Nucleus accumbens (tissue), 56 donors: Measurements from ENCODE around the gene ENO4.

Experiments used
- DNase-seq, 56 donors: peaks; one replicate each; lab custom pipeline; 2025; lab: John Stamatoyannopoulos, UW

The ENO4 gene

DNA sequence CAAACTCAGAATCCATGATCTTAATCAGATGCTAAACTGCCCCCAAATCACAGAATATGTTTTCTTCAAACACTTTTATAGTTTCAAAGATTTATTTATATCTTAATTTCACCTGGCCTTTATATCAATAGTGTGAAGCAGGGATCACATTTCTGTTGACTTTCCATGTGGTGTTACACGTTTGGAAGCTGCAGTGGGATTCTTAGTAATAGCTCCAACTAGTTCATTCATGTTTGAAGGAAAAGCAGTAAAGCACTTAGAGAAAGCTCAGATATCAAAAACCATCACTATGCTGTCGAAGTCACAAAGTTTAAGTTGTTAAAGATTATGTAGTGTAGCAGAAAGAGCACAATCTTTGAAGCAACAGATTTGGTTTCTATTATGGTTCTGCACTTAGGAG, 16.8 kb downstream of the ENO4 start:
- no peak for DNase-seq

DNA sequence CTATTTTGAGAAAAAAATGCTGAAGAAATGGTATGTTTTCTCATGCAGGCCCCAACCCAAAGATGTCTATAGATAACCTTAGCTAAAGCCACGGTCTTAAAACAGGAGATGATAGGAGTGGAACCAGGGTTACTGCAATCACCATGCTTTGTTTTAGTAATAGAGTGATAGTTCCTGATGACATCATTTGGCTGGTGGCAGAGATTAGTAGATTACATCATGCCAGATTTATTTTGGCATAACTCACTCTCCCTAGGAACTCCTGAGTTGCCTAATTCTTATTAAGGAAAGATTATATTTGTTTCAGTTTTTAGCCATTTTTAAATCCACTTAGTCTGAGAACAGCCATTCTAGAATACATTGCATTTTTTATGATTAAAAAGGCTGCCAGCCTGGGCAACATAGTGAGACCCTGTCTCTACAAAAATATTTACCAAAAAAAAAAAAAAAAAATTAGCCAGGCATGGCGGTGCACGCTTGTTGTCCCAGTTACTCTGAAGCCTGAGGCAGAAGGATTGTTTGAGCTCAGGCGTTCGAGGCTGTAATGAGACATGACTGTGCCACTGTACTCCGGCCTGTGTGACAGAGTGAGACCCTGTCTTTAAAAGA, 17.8 kb downstream of the ENO4 start:
- DNase-seq, result no peak

DNA sequence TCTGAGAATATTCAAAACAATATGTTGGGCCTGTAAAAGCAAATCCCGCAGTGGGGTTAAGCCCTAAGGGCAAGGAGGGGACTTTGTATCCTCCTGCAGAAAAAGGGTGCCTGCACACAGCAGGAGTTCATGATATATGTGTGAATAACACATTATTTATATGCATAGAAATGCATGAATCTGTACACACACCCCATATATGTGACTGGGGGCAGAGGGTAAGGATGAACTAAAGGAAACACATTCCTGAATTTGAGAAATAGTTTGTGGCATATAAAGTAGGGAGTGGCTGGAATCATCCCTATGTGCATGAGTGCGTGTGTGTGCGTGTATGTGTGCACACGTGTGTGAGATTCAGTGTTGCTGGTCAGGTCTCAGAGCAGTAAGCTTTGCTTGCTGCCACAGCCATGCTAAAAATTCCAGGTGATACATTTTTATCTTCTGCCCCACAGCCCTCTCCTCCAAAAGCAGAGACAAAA, 18.9 kb downstream of the ENO4 start:
- no peak for DNase-seq

DNA sequence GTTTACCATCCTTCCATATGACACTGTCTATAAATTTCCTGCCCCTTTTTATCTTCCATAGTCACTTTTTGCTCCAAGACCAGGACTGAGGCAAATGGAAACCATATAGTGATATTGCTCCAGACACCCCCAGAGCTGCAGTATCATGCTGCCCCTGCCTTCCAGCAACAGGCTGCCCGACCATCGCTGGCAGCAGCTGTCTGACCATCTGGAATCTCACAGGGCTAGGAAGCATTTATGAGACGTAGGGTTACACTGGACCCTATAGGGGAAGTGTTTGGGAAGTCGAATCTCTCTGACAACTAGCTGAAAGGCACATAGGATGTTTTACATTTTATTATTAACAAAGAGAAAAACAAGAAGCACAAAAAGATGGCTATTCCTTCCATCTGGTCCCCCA, 19.4 kb downstream of the ENO4 start:
- no peak for DNase-seq

DNA sequence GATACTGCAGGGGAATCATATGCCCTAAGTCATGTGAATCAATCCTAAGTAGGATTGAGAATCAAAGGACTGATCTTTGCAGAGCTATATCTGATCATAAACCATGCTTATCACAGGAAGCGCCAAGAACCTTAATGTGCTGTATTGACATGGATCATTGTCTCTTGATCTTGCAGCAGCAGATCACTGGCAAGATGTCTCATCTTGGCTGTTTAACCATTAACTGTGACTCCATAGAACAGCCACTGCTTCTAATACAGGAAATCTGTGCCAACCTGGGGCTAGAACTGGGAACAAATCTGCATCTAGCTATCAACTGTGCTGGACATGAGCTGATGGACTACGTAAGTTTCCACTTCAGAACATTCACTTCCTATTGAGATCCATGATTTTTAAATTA, 21.6 kb downstream of the ENO4 start:
- no peak for DNase-seq

DNA sequence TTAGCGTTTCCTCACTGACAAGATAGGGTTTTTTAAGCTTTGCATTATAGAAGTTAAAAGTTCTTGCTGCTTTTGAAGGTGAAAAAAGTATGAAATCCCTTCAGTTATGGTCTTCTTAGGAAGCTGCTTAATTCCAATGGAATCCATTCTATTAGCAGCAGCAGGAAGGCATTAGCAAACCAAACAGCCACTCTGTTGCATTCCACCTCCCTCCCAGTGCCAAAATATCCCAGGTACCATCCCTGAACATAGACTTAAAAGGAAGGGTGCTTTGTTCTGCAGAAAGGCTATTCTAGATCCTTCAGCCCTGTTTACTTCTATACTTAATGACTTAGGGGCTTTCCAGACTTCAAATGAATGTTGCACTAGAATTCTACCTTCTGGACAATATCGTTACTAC, 23.8 kb downstream of the ENO4 start:
- no peak for DNase-seq

DNA sequence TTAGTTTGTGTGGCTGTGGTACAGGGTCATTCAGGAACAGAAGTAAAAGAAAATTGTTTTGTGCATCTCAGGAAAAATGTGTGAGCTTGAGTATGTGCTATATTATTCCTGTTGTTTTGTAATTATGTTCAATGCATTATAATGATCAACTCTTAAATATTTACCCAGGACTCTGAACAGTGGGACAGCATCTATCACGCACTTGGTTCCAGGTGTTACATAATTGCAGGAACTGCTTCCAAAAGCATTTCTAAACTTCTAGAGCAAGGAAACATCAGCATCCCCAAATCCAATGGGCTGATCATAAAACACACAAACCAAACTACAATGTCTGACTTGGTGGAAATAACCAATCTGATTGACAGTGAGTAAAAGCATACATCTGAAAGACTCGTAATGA, 26.6 kb downstream of the ENO4 start:
- no peak for DNase-seq

DNA sequence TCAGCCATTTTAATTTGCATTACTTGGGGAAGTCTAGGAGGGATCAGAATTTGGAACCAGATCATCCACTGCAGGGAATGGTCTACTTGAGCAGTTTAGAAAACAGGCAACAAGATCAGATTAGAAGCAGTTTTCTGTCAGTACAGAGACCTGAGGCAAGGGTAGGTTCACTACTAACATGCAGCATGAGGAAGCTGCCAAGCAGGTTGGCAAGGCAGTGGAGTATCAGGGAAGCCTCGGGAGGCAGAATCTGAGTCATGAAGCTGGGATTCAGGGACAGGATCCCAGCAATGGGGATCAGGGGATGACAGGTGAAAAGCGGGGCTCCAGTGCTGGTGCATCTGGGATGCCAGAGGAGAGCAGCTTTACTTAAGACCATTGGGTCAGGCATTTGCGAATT, 28.1 kb downstream of the ENO4 start:
- no peak for DNase-seq

DNA sequence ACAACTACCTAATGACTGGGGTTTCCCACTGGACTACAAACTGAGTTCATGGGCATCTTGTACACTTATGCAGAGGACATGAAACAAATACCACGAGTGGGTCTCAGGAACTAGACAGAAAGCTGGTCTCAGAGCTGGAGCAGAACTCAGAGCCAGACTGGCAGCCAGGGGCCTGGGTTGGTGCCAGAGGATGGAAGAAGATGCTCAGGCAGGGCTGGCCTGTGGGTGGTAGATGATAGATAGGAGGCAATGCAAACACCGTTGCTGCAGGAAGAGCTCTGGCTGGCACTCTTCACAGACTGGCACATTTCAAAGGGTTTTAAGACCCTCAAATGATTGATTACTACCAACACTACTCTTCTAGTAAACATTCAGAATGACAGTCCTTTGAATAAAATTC, 28.8 kb downstream of the ENO4 start:
- peak in 2 of 56 donors; percentile 9 to 17 for DNase-seq

DNA sequence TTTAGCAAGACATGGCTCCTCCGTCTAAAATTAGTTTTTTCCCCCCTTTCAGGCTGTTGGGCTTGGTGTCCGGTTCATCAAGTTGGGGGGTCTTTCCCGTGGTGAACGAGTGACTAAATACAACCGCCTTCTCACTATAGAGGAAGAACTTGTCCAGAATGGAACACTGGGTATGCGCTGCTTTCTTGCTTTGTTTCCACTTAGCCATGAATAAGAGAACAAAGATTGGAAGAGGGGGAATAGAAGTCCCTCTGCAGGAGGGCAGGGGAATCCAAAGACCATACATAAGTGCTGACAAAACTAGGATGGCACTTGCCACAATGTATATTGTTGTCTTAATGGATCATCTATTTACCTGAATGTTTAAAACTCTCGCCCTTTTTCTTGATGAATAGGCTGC, 30.5 kb downstream of the ENO4 start:
- no peak for DNase-seq

DNA sequence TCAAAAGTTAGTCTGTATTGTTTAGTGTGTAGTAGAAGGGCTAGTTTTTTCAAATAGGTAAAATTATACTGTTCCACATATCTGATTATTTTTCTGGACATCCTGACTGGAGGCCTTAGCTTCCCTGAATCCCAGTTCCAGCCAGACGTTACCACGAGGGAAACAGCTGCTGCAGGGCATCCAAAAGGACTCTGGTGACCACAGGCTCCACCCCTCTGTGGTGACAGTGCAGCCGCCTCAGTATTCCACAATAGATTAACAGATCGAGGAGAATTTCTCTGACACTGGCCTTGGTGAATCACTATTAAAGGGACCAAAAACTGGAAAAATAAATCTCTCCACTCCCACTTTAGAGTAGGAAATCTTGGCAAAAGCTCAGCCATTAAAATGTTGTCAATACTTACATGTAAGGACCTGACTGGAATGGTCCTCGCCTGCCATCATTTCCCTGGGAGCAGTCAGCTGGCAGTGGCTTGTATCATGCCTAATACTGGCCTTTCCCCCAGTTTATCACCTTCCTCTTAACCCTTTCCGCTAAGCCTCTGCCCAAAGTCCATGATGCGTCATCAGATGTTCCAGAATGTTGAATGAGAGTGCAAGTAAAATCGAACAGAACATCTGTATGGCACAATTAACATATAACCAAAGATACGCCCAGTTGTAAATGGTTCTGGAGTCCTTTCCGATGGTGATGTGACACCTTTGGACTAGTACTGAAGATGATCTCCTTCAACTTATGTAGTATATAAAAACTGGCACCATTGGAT, 31.6 kb downstream of the ENO4 start:
- DNase-seq, result peak in 13 of 56 donors; percentile 9 to 46 (median 14)

DNA sequence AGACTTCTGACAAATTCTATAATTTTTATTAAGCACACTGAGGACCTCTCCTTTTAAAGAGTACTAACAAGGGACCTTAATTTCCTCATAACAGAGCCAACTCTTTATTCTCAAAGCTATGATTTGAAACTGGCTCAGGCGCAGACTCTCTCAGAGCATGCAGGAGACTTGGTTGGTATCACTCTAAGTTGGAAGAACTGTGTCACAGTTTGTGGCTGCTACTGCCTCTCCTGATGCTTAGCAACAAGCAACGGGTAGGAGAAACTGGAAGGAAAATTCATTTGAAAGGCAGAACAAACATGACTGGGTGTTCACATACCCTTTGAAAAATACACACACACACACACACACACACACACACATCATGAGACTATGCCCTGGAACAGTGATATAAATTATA, 33.3 kb downstream of the ENO4 start:
- peak in 5 of 56 donors; percentile 5 to 37 (median 20) for DNase-seq

DNA sequence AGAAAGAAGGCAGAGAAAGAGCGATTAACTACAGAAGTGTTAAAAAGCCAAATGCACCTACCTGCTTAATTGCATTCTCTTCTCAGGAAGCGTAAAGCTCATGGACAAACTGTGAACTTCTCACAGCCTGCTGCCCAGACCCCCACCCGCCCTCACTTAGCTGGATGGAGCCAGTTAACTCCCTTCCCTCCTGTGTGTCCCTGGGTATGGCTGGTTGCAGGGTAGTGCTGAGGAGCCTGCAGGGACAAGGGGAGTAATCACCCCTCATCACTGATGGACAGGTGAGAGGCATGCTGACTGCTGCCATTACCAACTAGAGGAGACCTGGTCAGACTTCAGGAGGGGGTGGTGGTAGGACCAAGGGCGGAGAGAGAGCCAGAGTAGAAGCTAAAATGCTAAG, 37.5 kb downstream of the ENO4 start:
- DNase-seq, result no peak

DNA sequence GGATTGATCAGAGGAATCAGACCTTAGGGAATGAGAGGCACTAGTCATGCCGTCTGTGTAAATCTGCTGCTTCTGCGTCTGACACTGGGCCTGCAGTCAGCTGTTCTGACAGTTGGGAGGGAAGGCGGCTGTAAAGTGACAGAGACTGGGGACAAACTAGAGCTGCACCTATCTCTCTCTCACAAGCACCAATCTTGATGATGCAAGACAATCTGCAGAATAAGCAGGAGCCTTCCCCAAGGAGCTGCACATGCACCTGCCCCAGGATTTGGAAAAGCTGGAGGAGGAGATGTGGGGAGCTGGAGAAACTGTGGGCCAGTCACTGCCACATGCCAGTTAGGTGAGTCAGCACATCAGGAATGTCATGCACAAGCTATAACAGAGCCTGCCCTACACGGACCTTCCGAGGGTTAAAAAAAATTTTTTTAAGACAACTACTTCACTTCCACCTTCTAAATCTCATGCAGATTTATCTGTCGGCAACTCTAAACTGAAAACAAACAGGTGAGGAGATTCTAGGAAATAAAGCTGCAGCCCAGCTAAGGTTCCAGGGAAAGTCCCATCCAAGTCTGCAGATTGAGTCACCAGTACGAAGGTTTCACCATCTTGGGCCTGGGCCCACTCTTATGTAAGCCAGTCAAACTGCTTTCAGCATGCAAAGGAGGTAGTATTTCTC, 39.2 kb downstream of the ENO4 start:
- peak in 17 of 56 donors; percentile 10 to 56 (median 36) for DNase-seq

DNA sequence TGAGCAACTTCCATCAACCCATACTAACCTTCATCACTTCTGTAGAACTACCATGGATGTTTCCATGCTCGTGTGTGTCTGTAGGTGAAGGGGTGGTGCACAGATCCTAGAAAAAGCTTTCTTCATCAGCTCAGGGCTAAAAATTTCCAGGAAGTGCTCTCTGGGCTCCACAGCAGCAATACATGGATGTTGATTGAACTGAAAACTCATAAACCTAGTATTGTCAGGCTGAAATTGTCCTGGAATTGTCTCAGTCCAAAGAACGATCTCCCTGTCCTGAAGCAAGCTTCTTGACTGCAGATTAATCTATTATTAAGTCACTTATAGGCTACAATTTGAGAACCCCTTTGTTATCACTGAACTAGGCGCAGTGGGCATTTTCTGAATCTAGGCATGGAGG, 39.8 kb downstream of the ENO4 start:
- no peak for DNase-seq

DNA sequence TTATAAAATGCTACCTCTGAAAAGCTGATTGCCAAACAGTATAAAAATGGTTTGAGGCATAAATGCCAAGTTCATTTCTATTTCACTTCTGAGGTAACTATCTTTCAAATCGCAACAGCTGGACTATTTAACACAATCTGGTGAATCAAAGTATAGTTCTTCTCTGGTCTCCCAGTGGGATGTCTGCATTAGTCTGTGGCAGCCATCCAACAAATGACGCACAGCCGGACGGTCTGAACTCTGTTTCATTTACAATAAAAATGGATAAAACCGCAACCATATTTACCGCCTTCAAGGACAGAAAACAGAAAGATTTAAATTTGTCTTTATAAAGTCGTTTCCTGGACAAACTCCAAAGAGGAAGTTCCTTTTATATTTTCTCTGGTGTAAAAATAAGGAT, 41.9 kb downstream of the ENO4 start:
- peak in 10 of 56 donors; percentile 6 to 61 (median 24) for DNase-seq

DNA sequence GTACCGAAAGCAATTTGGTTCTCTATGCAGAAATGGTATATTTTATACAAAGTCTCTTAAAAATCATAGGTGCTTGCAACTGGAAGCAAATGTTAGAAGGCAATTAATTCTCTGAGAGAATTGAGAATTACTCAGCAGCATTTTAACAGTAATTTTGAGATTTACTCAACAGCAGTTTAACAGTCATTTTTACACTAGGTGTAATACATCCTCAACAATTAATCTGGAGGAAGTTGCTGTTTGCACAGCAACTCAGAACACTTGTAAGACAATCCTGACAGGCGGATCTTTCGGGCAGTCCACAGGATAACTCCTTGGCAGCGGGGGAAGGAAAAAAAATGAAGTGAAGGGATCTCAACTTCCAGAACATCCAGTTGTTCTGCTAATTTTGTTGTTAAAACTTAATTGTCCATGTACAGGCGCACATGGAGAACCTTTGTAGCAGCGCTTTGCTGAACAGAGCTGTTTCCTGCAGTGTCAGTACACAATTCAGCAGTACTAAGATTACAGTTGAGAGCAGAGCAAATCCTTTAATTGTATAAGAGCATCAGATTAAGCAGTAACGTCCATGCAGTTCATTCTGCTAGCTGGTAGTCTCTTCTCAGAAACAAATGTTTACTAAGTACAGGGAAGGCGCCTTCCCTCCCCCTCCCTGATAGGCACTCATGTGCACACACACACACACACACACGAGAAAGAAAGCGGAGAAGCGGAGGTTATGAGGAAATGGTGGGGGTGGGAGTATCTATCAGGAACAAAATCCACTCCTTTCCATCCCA, 43.8 kb downstream of the ENO4 start:
- DNase-seq, result no peak

DNA sequence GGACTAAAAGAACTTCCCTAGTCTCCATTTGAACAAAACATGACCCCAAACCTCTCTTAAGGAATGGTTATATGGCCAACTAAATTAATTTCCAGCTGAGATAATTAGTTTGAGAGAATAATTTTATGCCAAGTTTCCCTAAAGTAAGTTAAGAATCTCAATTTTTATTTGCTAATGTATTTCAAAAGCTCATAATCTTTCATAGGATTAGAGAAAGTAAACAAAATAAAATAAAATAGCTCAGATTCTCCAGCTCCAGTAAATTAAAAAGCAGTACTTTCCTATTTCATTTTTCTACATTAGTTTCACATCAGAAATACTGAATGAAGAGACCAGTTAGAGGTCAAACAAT, 44.4 kb downstream of the ENO4 start:
- DNase-seq, result no peak

DNA sequence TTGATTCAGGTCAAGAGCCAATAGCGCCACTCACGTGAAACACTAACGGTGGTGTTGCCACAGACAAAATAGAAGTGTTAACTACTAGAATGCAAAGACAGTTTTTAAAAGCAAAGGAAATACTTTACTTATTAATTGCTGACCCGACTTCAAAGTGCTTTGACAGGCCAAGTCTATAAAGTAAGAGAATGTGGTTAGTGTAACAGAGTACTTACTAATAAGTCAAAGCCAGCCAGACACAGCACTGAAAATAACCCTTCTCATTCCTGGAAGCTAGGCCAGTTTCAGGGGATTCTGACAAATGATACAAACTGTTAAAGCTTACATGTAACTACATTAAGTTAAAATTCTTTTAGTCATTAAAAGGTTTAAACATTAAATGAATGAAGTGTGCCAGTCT, 50.3 kb downstream of the ENO4 start:
- no peak for DNase-seq

DNA sequence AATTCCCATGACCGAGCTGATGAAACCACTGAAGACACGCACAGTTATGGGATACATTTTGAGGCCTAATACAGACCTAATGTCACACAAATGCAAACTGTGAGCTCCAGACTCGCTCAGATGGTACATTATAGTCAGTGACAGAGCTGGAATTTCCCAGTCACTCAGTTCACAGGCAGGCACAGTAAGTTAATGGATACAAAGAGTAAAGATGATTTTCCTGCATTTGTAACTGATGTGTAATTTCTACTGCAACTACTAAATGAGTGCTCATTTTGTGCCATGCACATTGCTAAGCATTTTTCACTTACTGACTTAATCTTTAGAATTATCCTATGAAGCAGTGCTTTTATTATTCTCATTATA, 56.5 kb downstream of the ENO4 start:
- no peak for DNase-seq
